B cell (primary cell): Measurements from ENCODE around the gene MRPL23. TPM values are rescaled to one million over a fixed set of nuclear protein-coding genes. Genes with fewer than 3 reads are reported as not detected.

Experiments
- ATAC-seq: fragments of 200-7000 bp; cut with Tn5 transposase; one replicate; pipeline ENCODE4 v1.10.0; 2021; ENCODE audit warnings: low read depth, mild to moderate bottlenecking, moderate number of reproducible peaks, moderate library complexity
- CTCF ChIA-PET: fragments of 350-600 bp; sonication (Branson Sonifier 250); formaldehyde crosslinking; loops from one replicate; lab custom pipeline; 2021; ENCODE audit warnings: antibody characterized with exemption, inconsistent platforms; lab: Charles Lee
- POLR2A ChIA-PET: fragments of 350-600 bp; sonication (Branson Sonifier 250); formaldehyde crosslinking; loops from one replicate; lab custom pipeline; 2021; ENCODE audit warnings: antibody characterized with exemption; lab: Charles Lee
- DNase-seq: peaks from one replicate; pipeline ENCODE4 v3.0.0; 2013
- H2AFZ ChIP-seq: 2 replicates; pipeline ENCODE4 v1.6.1; 2012; ENCODE audit warnings: mild to moderate bottlenecking, low read depth, low read length; ENCODE audit not compliant: insufficient read depth, poor library complexity, severe bottlenecking
- H3K27ac ChIP-seq, 2 donors: 1 replicate in 1 of 2; 2 replicates in 1 of 2; pipeline ENCODE4 v1.5.1; 2012 to 2013; ENCODE audit warnings: low read length in 2 of 2, mild to moderate bottlenecking in 2 of 2, moderate library complexity in 1 of 2
- H3K27me3 ChIP-seq, 4 experiments: fragments of 200-600 bp in 1 of 4; sonication (generic) in 1 of 4; replicated peaks in 1 of 4; 1 replicate in 2 of 4; 2 replicates in 2 of 4; pipeline versions ENCODE4 v1.6.1 to v1.7.0; 2013 to 2016; ENCODE audit warnings: low read length in 3 of 4, mild to moderate bottlenecking in 2 of 4, mixed read lengths in 1 of 4, moderate library complexity in 1 of 4; ENCODE audit not compliant: insufficient read depth in 4 of 4, control insufficient read depth in 3 of 4; ENCODE audit errors: control extremely low read depth in 1 of 4
- H3K36me3 ChIP-seq, 2 experiments: replicated peaks in 1 of 2; 1 replicate in 1 of 2; 2 replicates in 1 of 2; pipeline versions ENCODE4 v1.6.1 to v1.7.1; 2013; ENCODE audit warnings: low read length in 1 of 2; ENCODE audit not compliant: insufficient read depth in 2 of 2, control insufficient read depth in 1 of 2; ENCODE audit errors: control extremely low read depth in 1 of 2, extremely low read depth in 1 of 2
- H3K4me1 ChIP-seq, 2 donors: fragments of 200-600 bp in 1 of 2; sonication (generic) in 1 of 2; 1 replicate in 1 of 2; 2 replicates in 1 of 2; pipeline versions ENCODE4 v1.5.1 to v1.6.1; 2013 to 2017; ENCODE audit warnings: low read length in 2 of 2; ENCODE audit not compliant: control insufficient read depth in 2 of 2, insufficient read depth in 2 of 2
- H3K4me2 ChIP-seq: replicated peaks from 2 replicates; pipeline ENCODE3; 2012; ENCODE audit warnings: mild to moderate bottlenecking, low read depth, low read length; ENCODE audit not compliant: poor library complexity, severe bottlenecking
- H3K4me3 ChIP-seq, 5 experiments: fragments of 200-600 bp in 1 of 5; sonication (generic) in 1 of 5; 1 replicate in 3 of 5; 2 replicates in 2 of 5; pipeline versions ENCODE4 v1.5.1 to v1.7.0; 2011 to 2016; ENCODE audit warnings: low read length in 4 of 5, mild to moderate bottlenecking in 4 of 5, low read depth in 2 of 5, control low read depth in 1 of 5, moderate library complexity in 1 of 5; ENCODE audit not compliant: insufficient read depth in 1 of 5; ENCODE audit errors: control extremely low read depth in 1 of 5, extremely low read depth in 1 of 5
- H3K79me2 ChIP-seq: fragments of 200-600 bp; sonication (generic); one replicate; pipeline ENCODE4 v1.6.0; 2016; ENCODE audit warnings: low read length; ENCODE audit not compliant: control insufficient read depth, insufficient read depth
- H3K9ac ChIP-seq: fragments of 200-600 bp; sonication (generic); 2 replicates; pipeline ENCODE4 v1.6.1; 2017; ENCODE audit warnings: mild to moderate bottlenecking, low read length, moderate library complexity
- H3K9me3 ChIP-seq, 3 donors: one replicate each; pipeline versions ENCODE4 v1.6.1 to v1.7.1; 2013; ENCODE audit warnings: low read length in 2 of 3; ENCODE audit not compliant: control insufficient read depth in 2 of 3, insufficient read depth in 1 of 3; ENCODE audit errors: control extremely low read depth in 1 of 3
- H4K20me1 ChIP-seq: 2 replicates; pipeline ENCODE4 v1.6.0; 2012; ENCODE audit warnings: mild to moderate bottlenecking, low read length; ENCODE audit not compliant: insufficient read depth, control insufficient read depth, poor library complexity, severe bottlenecking
- H3K27ac Mint-ChIP-seq: one replicate; pipeline ENCODE4 v1.8.0; 2021; ENCODE audit warnings: mixed read lengths
- H3K27me3 Mint-ChIP-seq: one replicate; pipeline ENCODE4 v1.8.0; 2021; ENCODE audit warnings: mixed read lengths
- H3K4me1 Mint-ChIP-seq: one replicate; pipeline ENCODE4 v1.8.0; 2021; ENCODE audit warnings: mixed read lengths
- H3K4me3 Mint-ChIP-seq: one replicate; pipeline ENCODE4 v1.8.0; 2021; ENCODE audit warnings: mixed read lengths
- H3K9me3 Mint-ChIP-seq: one replicate; pipeline ENCODE4 v1.8.0; 2022; ENCODE audit warnings: mixed read lengths; ENCODE audit not compliant: insufficient read depth
- EZH2 ChIP-seq: IDR thresholded peaks from 2 replicates; pipeline ENCODE4 v1.6.1; 2012; ENCODE audit warnings: borderline replicate concordance, low read depth, mild to moderate bottlenecking, moderate library complexity, low read length; ENCODE audit not compliant: insufficient read depth, poor library complexity, severe bottlenecking
- WGBS: methylation state at CpG from one replicate; pipeline ENCODE4 v1.1.5; 2013; ENCODE audit warnings: missing lambda C conversion rate; ENCODE audit not compliant: insufficient coverage; 5-methylcytosine and 5-hydroxymethylcytosine counted together
- intact Hi-C: fragments of 100-400 bp; cut with micrococcal nuclease; formaldehyde crosslinking; loops from one replicate; pipeline ENCODE4 v1.10.0; 2022
- polyA plus RNA-seq: library from polyadenylated mRNA; depleted of rRNA; stranded (reverse); fragments of >200 nt; gene quantifications from 2 replicates; pipeline ENCODE4 v1.2.3, GENCODE V29; 2012
- total RNA-seq, 2 donors: library from RNA; stranded (reverse); fragments of 120-200 nt in 1 of 2; gene quantifications; 1 replicate in 1 of 2; 2 replicates in 1 of 2; pipeline versions ENCODE4 v1.2.3 to v1.2.4, GENCODE V29; 2013 to 2022
- TF ChIP-seq, protein P1 (sequence below): fragments of 200-600 bp; IDR thresholded peaks from one replicate; pipeline ENCODE4 v1.8.0; 2022; ENCODE audit warnings: antibody characterized with exemption, mild to moderate bottlenecking

The MRPL23 gene
- total and polyA plus RNA-seq, 2 donors (not counting 1 experiment from before 2014, with no cell fraction given), result 47.8 to 63.2 TPM

DNA sequence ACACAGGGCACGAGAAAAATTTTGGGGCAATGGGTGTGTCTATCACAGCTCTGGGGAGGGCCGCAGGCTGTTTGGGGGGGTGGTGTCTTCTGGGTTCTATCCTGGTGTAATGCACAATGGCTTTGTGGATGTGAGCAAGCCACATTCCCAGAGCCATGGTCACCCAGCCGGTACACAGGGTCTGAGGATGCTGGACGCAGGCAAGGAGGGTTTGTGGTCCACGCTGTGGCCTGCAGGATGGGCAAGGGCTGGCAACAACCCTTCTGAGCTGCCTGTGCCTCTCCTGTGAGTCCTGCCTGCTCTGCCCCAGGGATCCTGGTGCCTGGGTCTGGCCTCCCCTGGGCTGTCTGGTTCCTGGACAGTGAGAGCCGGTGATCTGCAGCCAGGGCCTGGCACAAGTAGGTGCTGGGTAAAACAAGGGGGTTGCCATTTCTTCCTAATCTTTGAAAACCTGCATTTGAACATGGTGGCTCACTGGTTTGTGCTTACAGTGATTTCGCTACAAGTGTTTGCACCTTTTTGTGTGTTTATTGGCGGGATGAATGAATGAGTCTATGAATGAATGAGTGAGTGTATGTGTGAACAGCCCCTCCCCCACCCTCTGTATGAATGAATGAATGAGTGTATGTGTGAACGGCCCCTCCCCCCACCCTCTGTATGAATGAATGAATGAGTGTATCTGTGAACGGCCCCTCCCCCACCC is 4.4 kb upstream of the MRPL23 start:
- no peaks in the 10 kb centered on the region for H4K20me1 ChIP-seq
- H3K4me3 ChIP-seq, result no peak overlapping the region
- no peak overlapping the region for H3K27ac Mint-ChIP-seq
- ChIA-PET CTCF (interaction anchor here (1.0 kb wide), 1 partner anchor 110 kb away, joined by 4 read pairs; no protein-coding TSS in a partner anchor), POLR2A (no interaction called here)
- TF ChIP-seq, protein P1, sequence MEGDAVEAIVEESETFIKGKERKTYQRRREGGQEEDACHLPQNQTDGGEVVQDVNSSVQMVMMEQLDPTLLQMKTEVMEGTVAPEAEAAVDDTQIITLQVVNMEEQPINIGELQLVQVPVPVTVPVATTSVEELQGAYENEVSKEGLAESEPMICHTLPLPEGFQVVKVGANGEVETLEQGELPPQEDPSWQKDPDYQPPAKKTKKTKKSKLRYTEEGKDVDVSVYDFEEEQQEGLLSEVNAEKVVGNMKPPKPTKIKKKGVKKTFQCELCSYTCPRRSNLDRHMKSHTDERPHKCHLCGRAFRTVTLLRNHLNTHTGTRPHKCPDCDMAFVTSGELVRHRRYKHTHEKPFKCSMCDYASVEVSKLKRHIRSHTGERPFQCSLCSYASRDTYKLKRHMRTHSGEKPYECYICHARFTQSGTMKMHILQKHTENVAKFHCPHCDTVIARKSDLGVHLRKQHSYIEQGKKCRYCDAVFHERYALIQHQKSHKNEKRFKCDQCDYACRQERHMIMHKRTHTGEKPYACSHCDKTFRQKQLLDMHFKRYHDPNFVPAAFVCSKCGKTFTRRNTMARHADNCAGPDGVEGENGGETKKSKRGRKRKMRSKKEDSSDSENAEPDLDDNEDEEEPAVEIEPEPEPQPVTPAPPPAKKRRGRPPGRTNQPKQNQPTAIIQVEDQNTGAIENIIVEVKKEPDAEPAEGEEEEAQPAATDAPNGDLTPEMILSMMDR, result no peak
- no peak for TF ChIP-seq EZH2
- no peak overlapping the region for H3K4me2 ChIP-seq
- no peak overlapping the region for H2AFZ ChIP-seq
- no peaks in the 10 kb centered on the region for H3K27me3 Mint-ChIP-seq
- no peak overlapping the region for H3K9ac ChIP-seq
- H3K79me2 ChIP-seq, result no peaks in the 10 kb centered on the region
- ATAC-seq (no peak), DNase-seq (no peak)
- intact Hi-C loops, result no loop called here
- H3K9me3 Mint-ChIP-seq, result no peaks in the 10 kb centered on the region
- no peak overlapping the region for H3K27ac ChIP-seq
- H3K36me3 ChIP-seq, result no peaks in the 10 kb centered on the region
- H3K27me3 ChIP-seq, result no peaks in the 10 kb centered on the region
- H3K4me3 Mint-ChIP-seq, result no peak overlapping the region
- H3K4me1 Mint-ChIP-seq, result peaks cover 3% of the 10 kb centered on the region
- 92% methylated on average over 6 of the region's 10 CpGs for WGBS
- H3K9me3 ChIP-seq, result no peaks in the 10 kb centered on the region
- H3K4me1 ChIP-seq, result no peaks in the 10 kb centered on the region

DNA sequence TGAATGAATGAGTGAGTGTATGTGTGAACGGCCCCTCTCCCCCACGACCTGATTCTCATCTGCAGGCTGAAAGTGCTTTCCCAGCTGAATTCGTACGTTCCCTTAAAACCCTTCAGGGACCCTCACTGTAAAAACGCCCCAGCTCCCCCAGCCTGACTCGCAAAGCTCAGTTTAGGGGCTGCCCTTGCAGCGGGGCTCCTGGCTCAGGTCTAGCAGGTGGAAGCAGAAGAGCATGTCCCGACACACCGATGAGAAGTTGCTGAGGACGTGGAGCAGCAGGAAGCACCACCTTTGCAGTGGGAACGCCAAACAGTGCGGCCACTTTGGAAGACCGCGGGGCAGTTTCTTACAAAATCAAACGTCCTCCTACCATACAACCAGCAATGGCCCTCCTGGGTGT is 3.6 kb upstream of the MRPL23 start:
- Histone ChIP-seq H3K79me2 (no peaks in the 10 kb centered on the region), H3K27me3 (no peaks in the 10 kb centered on the region), H4K20me1 (no peaks in the 10 kb centered on the region), H3K4me3 (no peak overlapping the region), H3K36me3 (no peaks in the 10 kb centered on the region), H2AFZ (no peak overlapping the region), H3K4me2 (no peak overlapping the region), H3K9ac (no peak overlapping the region), H3K9me3 (no peaks in the 10 kb centered on the region), H3K27ac (no peak overlapping the region), H3K4me1 (no peaks in the 10 kb centered on the region)
- DNase-seq, result no peak
- ChIA-PET CTCF (interaction anchor here (1.0 kb wide), 1 partner anchor 110 kb away, joined by 4 read pairs; no protein-coding TSS in a partner anchor), POLR2A (no interaction called here)
- H3K4me1 Mint-ChIP-seq, result peaks cover 3% of the 10 kb centered on the region
- H3K4me3 Mint-ChIP-seq, result no peak overlapping the region
- no peak overlapping the region for H3K27ac Mint-ChIP-seq
- intact Hi-C loops, result no loop called here
- TF ChIP-seq, protein P1, result no peak
- no peak for TF ChIP-seq EZH2
- no peak for ATAC-seq
- WGBS, result 91% methylated on average over 14 of the region's 15 CpGs
- H3K27me3 Mint-ChIP-seq, result no peaks in the 10 kb centered on the region
- H3K9me3 Mint-ChIP-seq, result no peaks in the 10 kb centered on the region
